GM12891 (cell line): ENCODE data around the gene GAS2.

Experiments used
- POLR2A ChIP-seq: IDR thresholded peaks from 2 replicates; pipeline ENCODE4 v1.6.1; 2011; ENCODE audit warnings: low read depth, low read length, control low read depth
- POLR2AphosphoS5 ChIP-seq: IDR thresholded peaks from 2 replicates; pipeline ENCODE4 v1.6.1; 2011; ENCODE audit warnings: low read depth, low read length, control low read depth
- POU2F2 ChIP-seq: IDR thresholded peaks from 2 replicates; pipeline ENCODE4 v1.6.1; 2011; ENCODE audit warnings: low read depth, mild to moderate bottlenecking, control low read depth, low read length, moderate library complexity
- SPI1 ChIP-seq: IDR thresholded peaks from 2 replicates; pipeline ENCODE4 v1.6.1; 2011; ENCODE audit warnings: low read depth, low read length, control low read depth
- TAF1 ChIP-seq: IDR thresholded peaks from 2 replicates; pipeline ENCODE4 v1.6.1; 2011; ENCODE audit warnings: low read depth, low read length, control low read depth

GRCh38 chr11:22633354-22633902, 33.0 kb upstream of the GAS2 start:
- no peak for TF ChIP-seq POLR2AphosphoS5
- TF ChIP-seq POLR2A = no peak
- TF ChIP-seq POU2F2 = no peak
- no peak for TF ChIP-seq TAF1
- TF ChIP-seq SPI1 = no peak
